Neutrophil (primary cell): ENCODE measurements around the gene STARD7.

Experiments
- H3K27ac ChIP-seq: fragments of 200-600 bp; sonication (generic); 2 replicates; pipeline ENCODE4 v1.5.1; 2016; ENCODE audit warnings: mild to moderate bottlenecking, moderate library complexity
- H3K27me3 ChIP-seq: fragments of 200-600 bp; sonication (generic); 2 replicates; pipeline ENCODE4 v1.6.0; 2016; ENCODE audit warnings: mild to moderate bottlenecking
- H3K36me3 ChIP-seq: fragments of 200-600 bp; sonication (generic); 2 replicates; pipeline ENCODE4 v1.5.1; 2017
- H3K4me1 ChIP-seq, 2 experiments: fragments of 200-600 bp in 1 of 2; sonication (generic) in 1 of 2; 1 replicate in 1 of 2; 2 replicates in 1 of 2; pipeline versions ENCODE4 v1.5.1 to v1.6.1; 2013 to 2016; ENCODE audit warnings: low read depth in 1 of 2, low read length in 1 of 2, mild to moderate bottlenecking in 1 of 2, moderate library complexity in 1 of 2; ENCODE audit not compliant: control insufficient read depth in 1 of 2, insufficient read depth in 1 of 2
- H3K4me3 ChIP-seq, 2 experiments: fragments of 200-600 bp in 1 of 2; sonication (generic) in 1 of 2; 1 replicate in 1 of 2; 2 replicates in 1 of 2; pipeline ENCODE4 v1.5.1; 2013 to 2016; ENCODE audit warnings: low read depth in 1 of 2, low read length in 1 of 2, mild to moderate bottlenecking in 1 of 2, moderate library complexity in 1 of 2
- H3K9me3 ChIP-seq: fragments of 200-600 bp; sonication (generic); 2 replicates; pipeline ENCODE4 v1.5.1; 2016
- CTCF ChIP-seq: fragments of 200-600 bp; sonication (generic); IDR thresholded peaks from 2 replicates; pipeline ENCODE4 v1.5.1; 2016; ENCODE audit warnings: antibody characterized with exemption

STARD7 gene

GRCh38 chr2:96137321-96138178, 71.1 kb downstream of the STARD7 start:
- no peaks in the 10 kb centered on the region for H3K4me1 ChIP-seq

GRCh38 chr2:96136129-96136720, 72.4 kb downstream of the STARD7 start:
- Histone ChIP-seq H3K27ac (no peak overlapping the region), H3K4me1 (no peaks in the 10 kb centered on the region), H3K4me3 (no peak overlapping the region), H3K9me3 (no peaks in the 10 kb centered on the region), H3K36me3 (no peaks in the 10 kb centered on the region), H3K27me3 (no peaks in the 10 kb centered on the region)
- TF ChIP-seq CTCF, result no peak

More at GRCh38 chr2:96137321-96138178, 71.1 kb downstream of the STARD7 start:
- H3K4me3 ChIP-seq, result no peak overlapping the region
- H3K27ac ChIP-seq, result no peak overlapping the region
- TF ChIP-seq CTCF, result no peak
- no peaks in the 10 kb centered on the region for H3K9me3 ChIP-seq
- no peaks in the 10 kb centered on the region for H3K27me3 ChIP-seq
- no peaks in the 10 kb centered on the region for H3K36me3 ChIP-seq

- Histone ChIP-seq H3K27me3 (no peaks in the 10 kb centered on the region), H3K27ac (no peak overlapping the region), H3K4me3 (no peak overlapping the region), H3K36me3 (no peaks in the 10 kb centered on the region), H3K9me3 (no peaks in the 10 kb centered on the region), H3K4me1 (no peaks in the 10 kb centered on the region)
- no peak for TF ChIP-seq CTCF
Observed at GRCh38 chr2:96135621-96136020, 73.0 kb downstream of the STARD7 start.

- H3K9me3 ChIP-seq, result no peaks in the 10 kb centered on the region
- no peaks in the 10 kb centered on the region for H3K36me3 ChIP-seq
- no peak for TF ChIP-seq CTCF
- no peak overlapping the region for H3K27ac ChIP-seq
- H3K4me1 ChIP-seq, result no peaks in the 10 kb centered on the region
- H3K4me3 ChIP-seq, result no peak overlapping the region
- no peaks in the 10 kb centered on the region for H3K27me3 ChIP-seq
Observed at GRCh38 chr2:96135171-96135570, 73.5 kb downstream of the STARD7 start.
